GM19035 (cell line): ENCODE measurements around the gene PIN1.
"Not testable (repeated sequence)": the region's sequence is repeated elsewhere in the genome, so short reads cannot be mapped to it uniquely, and the experiment has no call there.

Experiments used
- ATAC-seq: cut with Tn5 transposase; IDR thresholded peaks from one replicate; pipeline ENCODE4 v1.9.1; 2021; ENCODE audit not compliant: unreplicated experiment

PIN1 gene

GRCh38 chr19:9818175-9818733 is 16.9 kb upstream of the PIN1 start:
- ATAC-seq: no peak

- peak; percentile 86 for ATAC-seq
These were observed 16.2 kb upstream of the PIN1 start, which contains the start of gene FBXL12 for GRCh38 chr19:9818734-9819595. Gene FBXL12, minus strand, starts transcription at chr19:9819079. Its CDS starts 266 bp downstream, at chr19:9818813.

- ATAC-seq: no peak
These were observed 15.6 kb upstream of the PIN1 start for GRCh38 chr19:9819596-9819909.

GRCh38 chr19:9820034-9820433 is 15.1 kb upstream of the PIN1 start:
- ATAC-seq: not testable (repeated sequence)

GRCh38 chr19:9823816-9824215 is 11.3 kb upstream of the PIN1 start:
- no peak for ATAC-seq

- peak; percentile 89 for ATAC-seq
These were observed 7.6 kb upstream of the PIN1 start, which contains the start of gene UBL5 for GRCh38 chr19:9827289-9828238. Gene UBL5, plus strand, starts transcription at chr19:9827918. Its CDS starts 420 bp downstream, at chr19:9828338.

- no peak for ATAC-seq
These were observed 6.5 kb upstream of the PIN1 start for GRCh38 chr19:9828551-9829063.

GRCh38 chr19:9834307-9834725 is 802 bp upstream of the PIN1 start:
- no peak for ATAC-seq

- peak; percentile 21 for ATAC-seq
These were observed 410 bp downstream of the PIN1 start for GRCh38 chr19:9835507-9835949.

GRCh38 chr19:9836021-9836420 is 903 bp downstream of the PIN1 start:
- ATAC-seq: no peak

- no peak for ATAC-seq
These were observed 3.2 kb downstream of the PIN1 start for GRCh38 chr19:9838324-9838723.

- ATAC-seq: no peak
These were observed 4.3 kb downstream of the PIN1 start for GRCh38 chr19:9839415-9839814.

- no peak for ATAC-seq
These were observed 7.9 kb downstream of the PIN1 start for GRCh38 chr19:9842834-9843625.

- ATAC-seq: not testable (repeated sequence)
These were observed 8.6 kb downstream of the PIN1 start for GRCh38 chr19:9843626-9844273.

- ATAC-seq: no peak
These were observed 12.1 kb downstream of the PIN1 start for GRCh38 chr19:9847087-9847671.

GRCh38 chr19:9848060-9848459 is 12.9 kb downstream of the PIN1 start:
- no peak for ATAC-seq

- ATAC-seq: no peak
These were observed 13.6 kb downstream of the PIN1 start for GRCh38 chr19:9848762-9849161.

GRCh38 chr19:9849791-9850190 is 14.7 kb downstream of the PIN1 start:
- ATAC-seq: no peak

GRCh38 chr19:9850235-9850959 is 15.3 kb downstream of the PIN1 start:
- no peak for ATAC-seq
